ENCODE measurements around the gene EHHADH. TPM values are rescaled to one million over a fixed set of nuclear protein-coding genes. Genes with fewer than 3 reads are reported as not detected.

EHHADH gene
- total and polyA plus RNA-seq, 9 of the 15 experiments (the other 6 are each of a cell fraction or from before 2014, with no cell fraction given): 3.6 to 6.4 (median 5.4) TPM

DNA sequence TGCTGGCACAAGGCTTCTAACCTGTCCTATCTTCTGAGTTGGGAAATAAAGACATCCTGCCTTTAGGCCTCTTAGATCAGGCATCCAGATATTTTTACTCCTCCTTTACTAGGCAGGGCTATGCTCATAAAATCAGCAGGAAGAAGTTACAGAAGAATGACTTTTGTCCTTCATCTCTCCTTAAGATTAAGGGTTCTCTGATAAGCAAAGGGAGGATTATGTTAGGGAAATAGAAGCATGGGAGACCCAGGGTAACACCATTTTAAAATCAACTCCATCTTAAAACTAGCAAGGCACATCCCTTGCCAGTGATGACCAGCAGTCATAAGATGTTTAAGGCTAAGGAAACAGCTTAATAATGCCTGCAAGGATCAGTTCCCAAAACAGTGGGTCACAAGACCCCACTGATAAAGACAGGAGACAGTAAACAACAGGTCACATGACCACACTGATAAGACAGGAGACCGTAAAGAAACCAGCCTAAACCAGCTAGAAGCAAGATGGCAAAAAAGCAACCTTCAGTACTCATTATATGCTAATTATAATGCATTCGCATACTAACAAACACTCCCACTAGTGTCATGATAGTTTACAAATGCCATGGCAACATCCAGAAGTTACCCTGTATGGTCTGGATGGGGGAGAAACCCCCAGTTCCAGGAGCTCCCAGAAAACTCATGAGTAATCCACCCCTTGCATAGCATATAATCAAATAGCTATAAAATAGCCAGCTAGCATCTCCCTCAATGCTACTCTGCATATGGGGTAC, 14.5 kb upstream of the EHHADH start (continued):
- TF ChIP-seq, protein P1, sequence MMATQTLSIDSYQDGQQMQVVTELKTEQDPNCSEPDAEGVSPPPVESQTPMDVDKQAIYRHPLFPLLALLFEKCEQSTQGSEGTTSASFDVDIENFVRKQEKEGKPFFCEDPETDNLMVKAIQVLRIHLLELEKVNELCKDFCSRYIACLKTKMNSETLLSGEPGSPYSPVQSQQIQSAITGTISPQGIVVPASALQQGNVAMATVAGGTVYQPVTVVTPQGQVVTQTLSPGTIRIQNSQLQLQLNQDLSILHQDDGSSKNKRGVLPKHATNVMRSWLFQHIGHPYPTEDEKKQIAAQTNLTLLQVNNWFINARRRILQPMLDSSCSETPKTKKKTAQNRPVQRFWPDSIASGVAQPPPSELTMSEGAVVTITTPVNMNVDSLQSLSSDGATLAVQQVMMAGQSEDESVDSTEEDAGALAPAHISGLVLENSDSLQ (IDR thresholded peaks at IDR 0.05): no peak
- TF ChIP-seq SMARCC2 (IDR thresholded peaks at IDR 0.05; ENCODE audit: low read depth) (no peak), TEAD2 (tag; IDR thresholded peaks at IDR 0.05) (no peak), MYBL2 (IDR thresholded peaks at IDR 0.05; ENCODE audit: low read depth) (no peak), MYBL2 (CRISPR knock-in tag; IDR thresholded peaks at IDR 0.05; ENCODE audit: borderline replicate concordance) (no peak), ETV5 (CRISPR knock-in tag; IDR thresholded peaks at IDR 0.05; ENCODE audit: low read depth) (no peak), NCOA4 (IDR thresholded peaks at IDR 0.05; ENCODE audit: partially characterized antibody) (no peak), RBM25 (IDR thresholded peaks at IDR 0.05; ENCODE audit: low read depth, low read length, severe bottlenecking) (no peak), NR4A1 (CRISPR knock-in tag; IDR thresholded peaks at IDR 0.05) (no peak), NR4A1 (tag; IDR thresholded peaks at IDR 0.05) (peak; percentile 88), NFXL1 (CRISPR knock-in tag; IDR thresholded peaks at IDR 0.05) (0 out of 2 replicates have a peak, but pooled peaks have one; percentile 50), NR1H2 (CRISPR knock-in tag; IDR thresholded peaks at IDR 0.05) (no peak), ZSCAN29 (IDR thresholded peaks at IDR 0.05) (no peak), FOXA3 (CRISPR knock-in tag; conservative IDR thresholded peaks at IDR 0.05 in 1 of 2, IDR thresholded peaks at IDR 0.05 in 1 of 2) (peak in 1 of 2 experiments; percentile 79; a peak in 2 of 4 replicates), MECOM (CRISPR knock-in tag; IDR thresholded peaks at IDR 0.05) (0 out of 2 replicates have a peak, but pooled peaks have one; percentile 35)
- TF ChIP-seq, protein P2, sequence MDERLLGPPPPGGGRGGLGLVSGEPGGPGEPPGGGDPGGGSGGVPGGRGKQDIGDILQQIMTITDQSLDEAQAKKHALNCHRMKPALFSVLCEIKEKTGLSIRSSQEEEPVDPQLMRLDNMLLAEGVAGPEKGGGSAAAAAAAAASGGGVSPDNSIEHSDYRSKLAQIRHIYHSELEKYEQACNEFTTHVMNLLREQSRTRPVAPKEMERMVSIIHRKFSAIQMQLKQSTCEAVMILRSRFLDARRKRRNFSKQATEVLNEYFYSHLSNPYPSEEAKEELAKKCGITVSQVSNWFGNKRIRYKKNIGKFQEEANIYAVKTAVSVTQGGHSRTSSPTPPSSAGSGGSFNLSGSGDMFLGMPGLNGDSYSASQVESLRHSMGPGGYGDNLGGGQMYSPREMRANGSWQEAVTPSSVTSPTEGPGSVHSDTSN (CRISPR knock-in tag; IDR thresholded peaks at IDR 0.05; ENCODE audit: low read depth): no peak
- TF ChIP-seq, protein P2 (tag; conservative IDR thresholded peaks at IDR 0.05; ENCODE audit: low read depth): 0 out of 2 replicates have a peak, but pooled peaks have one; percentile 22
- TF ChIP-seq, protein P3, sequence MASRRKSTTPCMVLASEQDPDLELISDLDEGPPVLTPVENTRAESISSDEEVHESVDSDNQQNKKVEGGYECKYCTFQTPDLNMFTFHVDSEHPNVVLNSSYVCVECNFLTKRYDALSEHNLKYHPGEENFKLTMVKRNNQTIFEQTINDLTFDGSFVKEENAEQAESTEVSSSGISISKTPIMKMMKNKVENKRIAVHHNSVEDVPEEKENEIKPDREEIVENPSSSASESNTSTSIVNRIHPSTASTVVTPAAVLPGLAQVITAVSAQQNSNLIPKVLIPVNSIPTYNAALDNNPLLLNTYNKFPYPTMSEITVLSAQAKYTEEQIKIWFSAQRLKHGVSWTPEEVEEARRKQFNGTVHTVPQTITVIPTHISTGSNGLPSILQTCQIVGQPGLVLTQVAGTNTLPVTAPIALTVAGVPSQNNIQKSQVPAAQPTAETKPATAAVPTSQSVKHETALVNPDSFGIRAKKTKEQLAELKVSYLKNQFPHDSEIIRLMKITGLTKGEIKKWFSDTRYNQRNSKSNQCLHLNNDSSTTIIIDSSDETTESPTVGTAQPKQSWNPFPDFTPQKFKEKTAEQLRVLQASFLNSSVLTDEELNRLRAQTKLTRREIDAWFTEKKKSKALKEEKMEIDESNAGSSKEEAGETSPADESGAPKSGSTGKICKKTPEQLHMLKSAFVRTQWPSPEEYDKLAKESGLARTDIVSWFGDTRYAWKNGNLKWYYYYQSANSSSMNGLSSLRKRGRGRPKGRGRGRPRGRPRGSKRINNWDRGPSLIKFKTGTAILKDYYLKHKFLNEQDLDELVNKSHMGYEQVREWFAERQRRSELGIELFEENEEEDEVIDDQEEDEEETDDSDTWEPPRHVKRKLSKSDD (conservative IDR thresholded peaks at IDR 0.05; ENCODE audit: low read length): no peak
- TF ChIP-seq, protein P4, sequence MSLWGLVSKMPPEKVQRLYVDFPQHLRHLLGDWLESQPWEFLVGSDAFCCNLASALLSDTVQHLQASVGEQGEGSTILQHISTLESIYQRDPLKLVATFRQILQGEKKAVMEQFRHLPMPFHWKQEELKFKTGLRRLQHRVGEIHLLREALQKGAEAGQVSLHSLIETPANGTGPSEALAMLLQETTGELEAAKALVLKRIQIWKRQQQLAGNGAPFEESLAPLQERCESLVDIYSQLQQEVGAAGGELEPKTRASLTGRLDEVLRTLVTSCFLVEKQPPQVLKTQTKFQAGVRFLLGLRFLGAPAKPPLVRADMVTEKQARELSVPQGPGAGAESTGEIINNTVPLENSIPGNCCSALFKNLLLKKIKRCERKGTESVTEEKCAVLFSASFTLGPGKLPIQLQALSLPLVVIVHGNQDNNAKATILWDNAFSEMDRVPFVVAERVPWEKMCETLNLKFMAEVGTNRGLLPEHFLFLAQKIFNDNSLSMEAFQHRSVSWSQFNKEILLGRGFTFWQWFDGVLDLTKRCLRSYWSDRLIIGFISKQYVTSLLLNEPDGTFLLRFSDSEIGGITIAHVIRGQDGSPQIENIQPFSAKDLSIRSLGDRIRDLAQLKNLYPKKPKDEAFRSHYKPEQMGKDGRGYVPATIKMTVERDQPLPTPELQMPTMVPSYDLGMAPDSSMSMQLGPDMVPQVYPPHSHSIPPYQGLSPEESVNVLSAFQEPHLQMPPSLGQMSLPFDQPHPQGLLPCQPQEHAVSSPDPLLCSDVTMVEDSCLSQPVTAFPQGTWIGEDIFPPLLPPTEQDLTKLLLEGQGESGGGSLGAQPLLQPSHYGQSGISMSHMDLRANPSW (CRISPR knock-in tag; IDR thresholded peaks at IDR 0.05): no peak

All from K562 (cell line).